SK-N-SH (cell line): Measurements from ENCODE around the gene HOXB7. TPM values are rescaled to one million over a fixed set of nuclear protein-coding genes. Genes with fewer than 3 reads are reported as not detected.
A peak's percentile ranks its signal among the peaks of the same experiment; 100 is the strongest.

Source experiments
- CTCF ChIA-PET: fragments of 300-600, 350-600 bp; formaldehyde crosslinking; extraction: SDS; loops from one replicate; lab custom pipeline; 2021; lab: Yijun Ruan, JAX
- POLR2A ChIA-PET: fragments of 350-600 bp; sonication (Branson Sonifier 250); formaldehyde crosslinking; extraction: SDS; loops from one replicate; lab custom pipeline; 2020; ENCODE audit warnings: antibody characterized with exemption, inconsistent platforms; lab: Yijun Ruan, JAX
- DNase-seq: peaks from one replicate; pipeline ENCODE4 v3.0.0; 2012
- H2AFZ ChIP-seq: fragments of 200-600 bp; sonication (generic); 2 replicates; pipeline ENCODE4 v1.8.1; 2016; ENCODE audit warnings: antibody characterized with exemption, mild to moderate bottlenecking, low read depth
- H3F3A ChIP-seq: fragments of 200-600 bp; sonication (generic); replicated peaks from 2 replicates; pipeline ENCODE3; 2016; ENCODE audit warnings: antibody characterized with exemption, mild to moderate bottlenecking; ENCODE audit not compliant: insufficient read depth
- H3K27ac ChIP-seq, 2 experiments: fragments of 200-500 bp in 1 of 2; fragments of 200-600 bp in 1 of 2; sonication (Bioruptor generic) in 1 of 2; sonication (generic), shearing (Covaris generic) in 1 of 2; 2 replicates each; pipeline versions ENCODE4 v1.5.1 to v1.6.1; 2014 to 2016; ENCODE audit warnings: low read depth in 2 of 2, inconsistent platforms in 1 of 2, low read length in 1 of 2, mild to moderate bottlenecking in 1 of 2, mixed read lengths in 1 of 2
- H3K27me3 ChIP-seq: fragments of 200-600 bp; sonication (generic), shearing (Covaris generic); 2 replicates; pipeline ENCODE4 v1.6.1; 2016; ENCODE audit warnings: mixed run types; ENCODE audit not compliant: insufficient read depth
- H3K36me3 ChIP-seq, 2 experiments: fragments of 200-500 bp in 1 of 2; fragments of 200-600 bp in 1 of 2; sonication (Bioruptor generic) in 1 of 2; sonication (generic) in 1 of 2; replicated peaks in 1 of 2; 2 replicates each; pipeline versions ENCODE3 to v1.5.1; 2014 to 2016; ENCODE audit warnings: low read length in 1 of 2, mild to moderate bottlenecking in 1 of 2; ENCODE audit not compliant: insufficient read depth in 2 of 2, control insufficient read depth in 1 of 2
- H3K4me1 ChIP-seq, 2 experiments: fragments of 200-500 bp in 1 of 2; fragments of 200-600 bp in 1 of 2; sonication (Bioruptor generic) in 1 of 2; sonication (generic), shearing (Covaris generic) in 1 of 2; 2 replicates each; pipeline versions ENCODE4 v1.5.1 to v1.6.1; 2014 to 2016; ENCODE audit warnings: low read depth in 1 of 2, low read length in 1 of 2, mixed run types in 1 of 2; ENCODE audit not compliant: insufficient read depth in 2 of 2, control insufficient read depth in 1 of 2
- H3K4me2 ChIP-seq: fragments of 200-600 bp; sonication (generic), shearing (Covaris generic); 2 replicates; pipeline ENCODE4 v1.6.1; 2017; ENCODE audit warnings: mixed run types
- H3K4me3 ChIP-seq, 2 experiments: fragments of 200-500 bp in 1 of 2; fragments of 200-600 bp in 1 of 2; sonication (Bioruptor generic) in 1 of 2; sonication (generic), shearing (Covaris generic) in 1 of 2; 2 replicates each; pipeline versions ENCODE4 v1.5.1 to v1.8.1; 2014 to 2016; ENCODE audit warnings: low read depth in 2 of 2, inconsistent platforms in 1 of 2, low read length in 1 of 2, mild to moderate bottlenecking in 1 of 2, mixed read lengths in 1 of 2, moderate library complexity in 1 of 2
- H3K79me2 ChIP-seq: fragments of 200-600 bp; sonication (generic); 2 replicates; pipeline ENCODE4 v1.8.1; 2017; ENCODE audit warnings: mild to moderate bottlenecking; ENCODE audit not compliant: insufficient read depth
- H3K9ac ChIP-seq: fragments of 200-600 bp; sonication (generic); 2 replicates; pipeline ENCODE4 v1.6.1; 2017; ENCODE audit warnings: mixed run types
- H3K9me2 ChIP-seq: fragments of 200-600 bp; sonication (generic); 2 replicates; pipeline ENCODE4 v1.6.1; 2017; ENCODE audit warnings: mixed run types
- H3K9me3 ChIP-seq: fragments of 200-600 bp; sonication (generic); 2 replicates; pipeline ENCODE4 v1.6.1; 2017; ENCODE audit warnings: mixed run types, mild to moderate bottlenecking, moderate library complexity
- H4K20me1 ChIP-seq: fragments of 200-600 bp; sonication (generic); 2 replicates; pipeline ENCODE4 v1.6.1; 2017; ENCODE audit warnings: mild to moderate bottlenecking, mixed run types; ENCODE audit not compliant: insufficient read depth
- CHD2 ChIP-seq: fragments of 150-350 bp; IDR thresholded peaks from 2 replicates; pipeline ENCODE4 v1.6.1; 2018; ENCODE audit warnings: low read length; ENCODE audit not compliant: partially characterized antibody
- ELF1 ChIP-seq: IDR thresholded peaks from 2 replicates; pipeline ENCODE4 v1.4.0; 2012
- EP300 ChIP-seq, 2 experiments: IDR thresholded peaks; 2 replicates each; pipeline versions ENCODE4 v1.4.0 to v1.6.1; 2012; ENCODE audit warnings: borderline replicate concordance in 1 of 2, low read depth in 1 of 2, low read length in 1 of 2
- EZH2phosphoT487 ChIP-seq: fragments of 200-600 bp; sonication (generic); IDR thresholded peaks from 2 replicates; pipeline ENCODE4 v1.6.1; 2017; ENCODE audit warnings: low read depth, mixed run types, mild to moderate bottlenecking, antibody characterized with exemption, moderate library complexity, borderline replicate concordance
- FOXJ3 ChIP-seq: sonication (generic); formaldehyde crosslinking; IDR thresholded peaks from 2 replicates; pipeline ENCODE4 v1.5.1; 2020; ENCODE audit warnings: mild to moderate bottlenecking, missing genetic modification reagents
- GATA2 ChIP-seq: sonication (generic); formaldehyde crosslinking; IDR thresholded peaks from 2 replicates; pipeline ENCODE4 v1.5.0; 2020; ENCODE audit warnings: mild to moderate bottlenecking, missing genetic modification reagents
- NRF1 ChIP-seq: IDR thresholded peaks from 2 replicates; pipeline ENCODE4 v1.6.1; 2012; ENCODE audit warnings: low read depth, mild to moderate bottlenecking, low read length
- PBX3 ChIP-seq: IDR thresholded peaks from 2 replicates; pipeline ENCODE4; 2012
- TEAD4 ChIP-seq: IDR thresholded peaks from 2 replicates; pipeline ENCODE4 v1.4.0; 2012; ENCODE audit warnings: mild to moderate bottlenecking, borderline replicate concordance; ENCODE audit not compliant: insufficient read depth
- WGBS: methylation state at CpG from one replicate; pipeline ENCODE4 v1.1.6; 2017; ENCODE audit warnings: low lambda C conversion rate; 5-methylcytosine and 5-hydroxymethylcytosine counted together
- polyA plus RNA-seq, 3 experiments: library from polyadenylated mRNA; depleted of rRNA; stranded (reverse); fragments of >200 nt; gene quantifications; 2 replicates each; pipeline ENCODE4 v1.2.3, GENCODE V29; 2012

HOXB7 gene
- polyA plus RNA-seq, 1 of the 3 experiments (the other 2 are of a cell fraction), result not detected

GRCh38 chr17:48577330-48577945, 33.4 kb downstream of the HOXB7 start:
- H3K9ac ChIP-seq, result no peak overlapping the region
- no peaks in the 10 kb centered on the region for H3K36me3 ChIP-seq
- peaks cover 94% of the 10 kb centered on the region for H3K27me3 ChIP-seq
- peaks cover 9% of the 10 kb centered on the region; the same call in 1 of the 2 replicates for H4K20me1 ChIP-seq
- H3K9me2 ChIP-seq, result no peaks in the 10 kb centered on the region
- H3F3A ChIP-seq, result peaks cover 4% of the 10 kb centered on the region
- no peaks in the 10 kb centered on the region for H3K9me3 ChIP-seq
- WGBS, result 24% methylated on average over 18 of the region's 19 CpGs
- H3K4me1 ChIP-seq, result no peaks in the 10 kb centered on the region; a peak in 1 of 4 replicates
- TF ChIP-seq NRF1, result no peak
- TF ChIP-seq ELF1, result no peak
- no peak for TF ChIP-seq TEAD4
- TF ChIP-seq EP300 (IDR thresholded peaks at IDR 0.05; ENCODE audit: borderline replicate concordance in 1 of 2, low read depth in 1 of 2, low read length in 1 of 2), result no peak
- TF ChIP-seq PBX3, result no peak
- TF ChIP-seq CHD2, result no peak
- no peak for TF ChIP-seq FOXJ3 (CRISPR knock-in tag)
- TF ChIP-seq, all 33 proteins: peak for 0
- H3K4me2 ChIP-seq, result no peak overlapping the region
- H3K4me3 ChIP-seq, result no peak overlapping the region
- ChIA-PET CTCF (interaction anchor here (0.8 to 1.4 kb wide), 3 partner anchors 16 to 41 kb away, joined by 3 to 5 read pairs (median 3); no protein-coding TSS in a partner anchor), POLR2A (no interaction called here)
- H3K27ac ChIP-seq, result no peak overlapping the region
- no peak overlapping the region for H2AFZ ChIP-seq
- DNase-seq, result no peak
- H3K79me2 ChIP-seq, result no peaks in the 10 kb centered on the region

- Histone ChIP-seq H3K36me3 (no peaks in the 10 kb centered on the region), H3K9ac (no peak overlapping the region), H4K20me1 (peaks cover 9% of the 10 kb centered on the region; the same call in 1 of the 2 replicates), H3K4me2 (no peak overlapping the region), H3K27me3 (peaks cover 94% of the 10 kb centered on the region), H3F3A (peaks cover 4% of the 10 kb centered on the region), H3K4me1 (no peaks in the 10 kb centered on the region; a peak in 1 of 4 replicates), H3K9me3 (no peaks in the 10 kb centered on the region), H2AFZ (no peak overlapping the region), H3K27ac (no peak overlapping the region), H3K79me2 (no peaks in the 10 kb centered on the region), H3K4me3 (no peak overlapping the region), H3K9me2 (no peaks in the 10 kb centered on the region)
- DNase-seq, result no peak
- POLR2A ChIA-PET, result no interaction called here
- CTCF ChIA-PET, result interaction anchor here (0.8 to 1.4 kb wide), 3 partner anchors 17 to 41 kb away, joined by 3 to 5 read pairs (median 3); no protein-coding TSS in a partner anchor
- 23% methylated on average over 41 of the region's 43 CpGs for WGBS
- TF ChIP-seq GATA2 (CRISPR knock-in tag) (no peak), EZH2phosphoT487 (0 out of 2 replicates have a peak, but pooled peaks have one; percentile 19)
- TF ChIP-seq, all 33 proteins: peak for 1
Observed at GRCh38 chr17:48576479-48577309, 34.1 kb downstream of the HOXB7 start.
